Measurements from ENCODE around the gene FCRL4.

DNA sequence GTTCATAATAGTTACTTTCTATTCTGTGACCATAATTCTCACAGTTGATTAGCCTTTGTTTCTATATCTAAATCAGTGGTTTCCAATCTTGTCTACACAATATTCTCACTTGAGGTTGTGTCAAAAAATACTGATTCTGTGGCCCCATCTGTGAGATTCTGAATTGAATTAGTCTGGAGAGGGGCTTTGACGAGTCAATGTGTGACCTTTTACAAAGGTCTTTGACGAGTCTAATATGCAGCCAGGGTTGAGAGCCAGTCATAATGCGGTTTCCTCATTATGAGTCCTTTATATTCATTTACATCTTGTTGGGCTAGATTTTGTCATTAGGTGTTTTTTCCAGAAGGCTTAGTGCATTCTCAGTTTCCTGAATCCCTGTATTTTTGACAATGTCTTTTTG, 65.3 kb downstream of the FCRL4 start:
- TF ChIP-seq, protein P1, sequence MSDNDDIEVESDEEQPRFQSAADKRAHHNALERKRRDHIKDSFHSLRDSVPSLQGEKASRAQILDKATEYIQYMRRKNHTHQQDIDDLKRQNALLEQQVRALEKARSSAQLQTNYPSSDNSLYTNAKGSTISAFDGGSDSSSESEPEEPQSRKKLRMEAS (IDR thresholded peaks at IDR 0.05) = no peak
- TF ChIP-seq, protein P2, sequence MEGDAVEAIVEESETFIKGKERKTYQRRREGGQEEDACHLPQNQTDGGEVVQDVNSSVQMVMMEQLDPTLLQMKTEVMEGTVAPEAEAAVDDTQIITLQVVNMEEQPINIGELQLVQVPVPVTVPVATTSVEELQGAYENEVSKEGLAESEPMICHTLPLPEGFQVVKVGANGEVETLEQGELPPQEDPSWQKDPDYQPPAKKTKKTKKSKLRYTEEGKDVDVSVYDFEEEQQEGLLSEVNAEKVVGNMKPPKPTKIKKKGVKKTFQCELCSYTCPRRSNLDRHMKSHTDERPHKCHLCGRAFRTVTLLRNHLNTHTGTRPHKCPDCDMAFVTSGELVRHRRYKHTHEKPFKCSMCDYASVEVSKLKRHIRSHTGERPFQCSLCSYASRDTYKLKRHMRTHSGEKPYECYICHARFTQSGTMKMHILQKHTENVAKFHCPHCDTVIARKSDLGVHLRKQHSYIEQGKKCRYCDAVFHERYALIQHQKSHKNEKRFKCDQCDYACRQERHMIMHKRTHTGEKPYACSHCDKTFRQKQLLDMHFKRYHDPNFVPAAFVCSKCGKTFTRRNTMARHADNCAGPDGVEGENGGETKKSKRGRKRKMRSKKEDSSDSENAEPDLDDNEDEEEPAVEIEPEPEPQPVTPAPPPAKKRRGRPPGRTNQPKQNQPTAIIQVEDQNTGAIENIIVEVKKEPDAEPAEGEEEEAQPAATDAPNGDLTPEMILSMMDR (IDR thresholded peaks at IDR 0.05 in 2 of 3, conservative IDR thresholded peaks at IDR 0.05 in 1 of 3; ENCODE audit: borderline replicate concordance in 1 of 3, insufficient read depth in 1 of 3, low read depth in 2 of 3, low read length in 2 of 3) = no peak
- TF ChIP-seq EZH2phosphoT487 (IDR thresholded peaks at IDR 0.05; ENCODE audit: borderline replicate concordance) (no peak), POLR2A (IDR thresholded peaks at IDR 0.05; ENCODE audit: borderline replicate concordance, extremely low read depth, insufficient read depth, insufficient read length) (no peak), POLR2AphosphoS5 (IDR thresholded peaks at IDR 0.05; ENCODE audit: low read depth, low read length) (no peak)
- TF ChIP-seq, protein P3, sequence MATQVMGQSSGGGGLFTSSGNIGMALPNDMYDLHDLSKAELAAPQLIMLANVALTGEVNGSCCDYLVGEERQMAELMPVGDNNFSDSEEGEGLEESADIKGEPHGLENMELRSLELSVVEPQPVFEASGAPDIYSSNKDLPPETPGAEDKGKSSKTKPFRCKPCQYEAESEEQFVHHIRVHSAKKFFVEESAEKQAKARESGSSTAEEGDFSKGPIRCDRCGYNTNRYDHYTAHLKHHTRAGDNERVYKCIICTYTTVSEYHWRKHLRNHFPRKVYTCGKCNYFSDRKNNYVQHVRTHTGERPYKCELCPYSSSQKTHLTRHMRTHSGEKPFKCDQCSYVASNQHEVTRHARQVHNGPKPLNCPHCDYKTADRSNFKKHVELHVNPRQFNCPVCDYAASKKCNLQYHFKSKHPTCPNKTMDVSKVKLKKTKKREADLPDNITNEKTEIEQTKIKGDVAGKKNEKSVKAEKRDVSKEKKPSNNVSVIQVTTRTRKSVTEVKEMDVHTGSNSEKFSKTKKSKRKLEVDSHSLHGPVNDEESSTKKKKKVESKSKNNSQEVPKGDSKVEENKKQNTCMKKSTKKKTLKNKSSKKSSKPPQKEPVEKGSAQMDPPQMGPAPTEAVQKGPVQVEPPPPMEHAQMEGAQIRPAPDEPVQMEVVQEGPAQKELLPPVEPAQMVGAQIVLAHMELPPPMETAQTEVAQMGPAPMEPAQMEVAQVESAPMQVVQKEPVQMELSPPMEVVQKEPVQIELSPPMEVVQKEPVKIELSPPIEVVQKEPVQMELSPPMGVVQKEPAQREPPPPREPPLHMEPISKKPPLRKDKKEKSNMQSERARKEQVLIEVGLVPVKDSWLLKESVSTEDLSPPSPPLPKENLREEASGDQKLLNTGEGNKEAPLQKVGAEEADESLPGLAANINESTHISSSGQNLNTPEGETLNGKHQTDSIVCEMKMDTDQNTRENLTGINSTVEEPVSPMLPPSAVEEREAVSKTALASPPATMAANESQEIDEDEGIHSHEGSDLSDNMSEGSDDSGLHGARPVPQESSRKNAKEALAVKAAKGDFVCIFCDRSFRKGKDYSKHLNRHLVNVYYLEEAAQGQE (IDR thresholded peaks at IDR 0.05; ENCODE audit: low read depth) = no peak
